Measurements from ENCODE around the gene CKMT1A. TPM values are rescaled to one million over a fixed set of nuclear protein-coding genes. Genes with fewer than 3 reads are reported as not detected.
"Not testable (repeated sequence)": the region's sequence is repeated elsewhere in the genome, so short reads cannot be mapped to it uniquely, and the experiment has no call there.

Gene CKMT1A
- total RNA-seq (ENCODE audit: low replicate concordance), result 37.3 and 79.5 TPM in 2 replicates
- long read RNA-seq, transcript CKMT1A-202 (9 exons, 1,911 nt), result minor isoform, 46 of 339 reads
- long read RNA-seq, transcript CKMT1A-204 (10 exons, 1,779 nt), result major isoform, 231 of 339 reads
- long read RNA-seq, partial matches to known transcripts, result 9 of 339 reads
- long read RNA-seq, other reads (novel, unspliced or antisense), result 53 of 339 reads

DNA sequence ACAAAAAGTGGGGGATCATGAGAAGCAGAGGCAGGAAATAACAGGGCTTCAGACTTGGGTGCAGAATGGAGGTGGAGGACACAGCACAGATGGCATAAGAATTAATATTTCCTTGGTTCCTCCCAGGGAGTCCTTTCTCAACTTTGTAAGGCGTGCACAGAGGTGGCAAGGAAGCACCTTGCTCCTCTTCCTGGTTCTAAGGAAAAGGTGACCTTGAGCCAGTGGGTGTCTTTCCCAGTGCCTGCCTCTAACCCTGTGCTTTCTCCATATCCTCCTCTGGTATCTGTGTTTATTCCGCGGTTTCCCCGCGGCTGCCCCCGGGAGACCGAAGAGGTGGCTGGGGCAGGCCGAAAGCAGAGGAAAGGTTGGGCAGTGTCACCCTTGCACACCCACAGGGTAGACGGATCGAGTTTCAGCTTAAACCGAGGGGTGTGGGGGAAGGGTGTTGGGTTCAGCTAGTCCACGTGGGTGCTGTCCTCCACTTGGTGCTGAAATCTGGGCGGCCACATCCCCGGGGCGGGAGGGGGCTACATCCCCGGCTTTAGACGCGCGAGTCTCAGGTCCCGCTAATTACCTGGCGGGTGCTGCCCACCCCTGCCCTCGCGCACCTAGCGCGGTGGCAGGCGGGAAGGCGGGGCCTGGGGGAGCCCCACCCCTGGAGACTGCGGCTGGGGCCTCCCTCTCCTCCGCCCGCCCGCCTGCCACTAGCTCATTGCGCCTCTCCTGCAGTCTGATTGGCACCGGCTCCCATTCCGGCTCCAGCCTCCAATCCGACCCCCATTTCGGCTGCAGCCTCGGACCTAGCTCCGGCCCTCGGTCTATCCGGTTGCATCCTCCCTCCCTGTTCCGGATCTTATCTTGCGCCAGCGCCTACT is at the start of gene CKMT1A:
Gene CKMT1A (plus strand): TSS at position 712 of the 875 bp plus-strand sequence. CDS start 192 bp downstream, outside the sequence.
- not testable (repeated sequence) for H3K4me1 Mint-ChIP-seq (ENCODE audit: unreplicated experiment); H3K4me3 Mint-ChIP-seq; H3K27ac Mint-ChIP-seq; H3K27me3 Mint-ChIP-seq; H3K9me3 Mint-ChIP-seq; H3K36me3 Mint-ChIP-seq; DNase-seq (ENCODE audit: extremely low spot score, unreplicated experiment)

DNA sequence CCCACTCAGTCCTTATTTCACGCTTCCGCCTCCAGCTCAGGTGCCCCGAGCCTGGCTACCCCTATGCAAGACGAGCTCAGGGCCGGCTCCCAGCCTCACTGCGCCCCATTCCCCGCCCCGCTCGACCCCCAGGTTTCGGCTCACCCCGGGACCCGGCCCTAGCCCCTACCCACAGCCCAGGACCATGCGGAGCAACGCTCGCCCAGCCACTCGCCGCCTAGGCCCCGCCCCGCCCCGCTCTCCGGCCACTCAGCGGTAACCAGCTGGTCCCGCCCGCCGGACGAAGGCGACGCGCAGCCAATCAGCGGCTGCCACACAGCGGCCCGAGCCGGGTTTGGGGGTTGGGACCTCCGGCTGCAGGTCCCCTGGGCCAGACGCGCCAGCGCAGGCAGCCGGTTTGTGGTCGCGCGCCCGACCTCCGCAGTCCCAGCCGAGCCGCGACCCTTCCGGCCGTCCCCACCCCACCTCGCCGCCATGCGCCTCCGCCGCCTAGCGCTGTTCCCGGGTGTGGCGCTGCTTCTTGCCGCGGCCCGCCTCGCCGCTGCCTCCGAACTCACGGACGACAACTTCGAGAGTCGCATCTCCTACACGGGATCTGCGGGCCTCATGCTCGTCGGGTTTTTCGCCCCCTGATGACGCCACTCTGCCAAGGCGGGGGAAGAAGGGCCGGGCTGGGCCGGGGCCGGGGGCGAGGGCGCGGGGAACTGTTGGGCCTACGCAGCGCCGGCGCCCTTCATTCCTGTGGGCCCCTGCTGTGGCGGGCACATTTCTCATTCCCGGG is 44.8 kb upstream of the CKMT1A start, which contains the start of gene CATSPER2:
Gene CATSPER2 (minus strand): TSS at position 196 of the 781 bp plus-strand sequence. CDS start 783 bp downstream, outside the sequence.
- TF ChIP-seq, protein P1, sequence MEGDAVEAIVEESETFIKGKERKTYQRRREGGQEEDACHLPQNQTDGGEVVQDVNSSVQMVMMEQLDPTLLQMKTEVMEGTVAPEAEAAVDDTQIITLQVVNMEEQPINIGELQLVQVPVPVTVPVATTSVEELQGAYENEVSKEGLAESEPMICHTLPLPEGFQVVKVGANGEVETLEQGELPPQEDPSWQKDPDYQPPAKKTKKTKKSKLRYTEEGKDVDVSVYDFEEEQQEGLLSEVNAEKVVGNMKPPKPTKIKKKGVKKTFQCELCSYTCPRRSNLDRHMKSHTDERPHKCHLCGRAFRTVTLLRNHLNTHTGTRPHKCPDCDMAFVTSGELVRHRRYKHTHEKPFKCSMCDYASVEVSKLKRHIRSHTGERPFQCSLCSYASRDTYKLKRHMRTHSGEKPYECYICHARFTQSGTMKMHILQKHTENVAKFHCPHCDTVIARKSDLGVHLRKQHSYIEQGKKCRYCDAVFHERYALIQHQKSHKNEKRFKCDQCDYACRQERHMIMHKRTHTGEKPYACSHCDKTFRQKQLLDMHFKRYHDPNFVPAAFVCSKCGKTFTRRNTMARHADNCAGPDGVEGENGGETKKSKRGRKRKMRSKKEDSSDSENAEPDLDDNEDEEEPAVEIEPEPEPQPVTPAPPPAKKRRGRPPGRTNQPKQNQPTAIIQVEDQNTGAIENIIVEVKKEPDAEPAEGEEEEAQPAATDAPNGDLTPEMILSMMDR (conservative IDR thresholded peaks at IDR 0.05), result no peak
- DNase-seq (ENCODE audit: extremely low spot score, unreplicated experiment), result no peak

DNA sequence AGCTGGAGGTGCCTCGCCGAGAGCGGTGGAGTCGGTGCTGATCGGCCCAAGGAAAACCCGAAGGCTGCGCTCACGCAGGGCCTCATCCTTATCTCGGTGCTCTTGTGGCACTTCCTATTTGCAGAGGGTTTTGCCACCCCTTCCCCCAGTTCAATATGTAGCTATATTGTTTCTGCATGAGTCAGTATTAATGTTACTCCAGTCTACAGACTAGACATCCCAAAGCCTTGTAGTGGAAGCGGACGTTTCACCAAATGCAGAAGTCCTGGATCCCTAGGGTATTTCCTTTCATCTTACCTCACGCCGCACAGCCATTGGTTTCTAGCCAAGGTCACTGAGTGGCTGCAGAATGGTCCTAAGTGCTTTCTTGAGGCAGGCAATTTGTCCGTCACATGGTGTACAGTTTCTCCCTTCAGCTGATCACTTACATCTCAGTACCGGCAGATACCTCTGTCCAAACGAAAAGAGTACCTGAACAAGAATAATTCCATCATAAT is 44.2 kb upstream of the CKMT1A start:
- not testable (repeated sequence) for H3K27ac Mint-ChIP-seq; H3K4me1 Mint-ChIP-seq (ENCODE audit: unreplicated experiment); H3K9me3 Mint-ChIP-seq; H3K27me3 Mint-ChIP-seq; H3K4me3 Mint-ChIP-seq; DNase-seq (ENCODE audit: extremely low spot score, unreplicated experiment)
- H3K36me3 Mint-ChIP-seq, result peaks cover 19% of the 10 kb centered on the region

More for the DNA sequence above, 44.8 kb upstream of the CKMT1A start, which contains the start of gene CATSPER2:
- H3K9me3 Mint-ChIP-seq, result no peaks in the 10 kb centered on the region
- peaks cover 19% of the 10 kb centered on the region for H3K36me3 Mint-ChIP-seq
- H3K27ac Mint-ChIP-seq, result no peak within 1 kb of the TSS
- H3K4me1 Mint-ChIP-seq (ENCODE audit: unreplicated experiment), result no peaks in the 10 kb centered on the region
- H3K4me3 Mint-ChIP-seq, result no peak within 1 kb of the TSS
- H3K27me3 Mint-ChIP-seq, result no peaks in the 10 kb centered on the region

DNA sequence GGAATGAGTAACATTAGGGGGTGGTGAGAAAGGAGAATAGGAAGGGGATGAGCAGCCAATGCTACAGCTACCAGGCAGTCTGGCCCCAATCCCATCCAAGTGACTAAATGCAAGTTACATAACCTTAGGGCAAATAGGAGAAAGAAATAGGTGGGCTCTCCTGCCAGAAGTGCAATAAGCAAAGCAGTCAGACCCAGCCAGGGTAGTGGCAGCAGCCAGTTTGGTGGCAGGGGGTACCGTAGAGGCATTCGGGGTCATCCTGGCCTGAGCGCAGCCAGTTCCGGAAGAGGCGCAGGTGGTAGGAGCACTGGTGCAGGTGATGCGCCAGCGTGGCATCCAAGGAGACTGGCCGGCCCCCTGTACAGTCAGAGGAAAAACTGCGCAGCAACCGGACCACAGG is 33.9 kb upstream of the CKMT1A start:
- H3K4me3 Mint-ChIP-seq; H3K27me3 Mint-ChIP-seq; DNase-seq (ENCODE audit: extremely low spot score, unreplicated experiment): not testable (repeated sequence)

DNA sequence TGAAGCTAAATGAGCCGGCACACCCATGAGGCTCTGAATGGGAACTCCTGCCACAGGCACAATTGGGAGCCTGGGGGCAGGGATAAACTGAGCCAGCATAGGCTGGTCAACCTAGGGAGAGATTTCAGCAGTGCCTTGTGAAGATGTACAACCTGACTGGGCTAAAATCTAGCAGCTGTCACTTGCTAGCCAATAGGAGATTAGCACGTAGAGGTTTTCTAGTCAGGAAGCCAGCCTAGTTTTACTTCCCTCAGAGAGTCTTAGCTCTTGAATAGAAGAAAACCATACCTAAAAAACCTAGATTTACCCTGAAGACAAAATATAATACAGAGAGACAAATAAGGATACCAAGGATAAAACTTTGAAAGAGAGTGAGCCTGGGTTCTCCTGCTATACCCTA is 31.4 kb upstream of the CKMT1A start:
- not testable (repeated sequence) for H3K27me3 Mint-ChIP-seq; H3K4me3 Mint-ChIP-seq; H3K9me3 Mint-ChIP-seq; H3K27ac Mint-ChIP-seq; H3K36me3 Mint-ChIP-seq; DNase-seq (ENCODE audit: extremely low spot score, unreplicated experiment); H3K4me1 Mint-ChIP-seq (ENCODE audit: unreplicated experiment)

More for the DNA sequence above, 33.9 kb upstream of the CKMT1A start:
- H3K9me3 Mint-ChIP-seq; H3K36me3 Mint-ChIP-seq; H3K27ac Mint-ChIP-seq; H3K4me1 Mint-ChIP-seq (ENCODE audit: unreplicated experiment): not testable (repeated sequence)

DNA sequence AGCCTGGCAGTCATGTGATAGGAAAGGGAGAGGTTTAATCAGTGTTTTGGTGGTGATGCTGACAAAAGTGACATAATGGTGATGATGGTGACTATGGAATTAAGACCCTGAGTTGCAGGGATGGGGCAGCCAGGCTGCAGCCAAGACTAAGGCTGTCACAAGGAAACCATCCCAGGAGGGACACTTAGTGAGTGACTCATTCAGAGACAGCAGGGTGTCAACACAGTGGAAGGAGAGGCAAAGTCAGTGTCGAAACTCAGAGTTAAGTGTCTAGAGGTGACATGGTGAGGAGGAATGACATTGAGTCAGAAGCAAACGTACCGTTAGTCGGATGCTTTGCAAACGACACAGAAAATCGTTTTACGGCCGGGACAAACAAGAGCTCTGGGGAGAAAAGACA is 30.3 kb upstream of the CKMT1A start:
- not testable (repeated sequence) for H3K27ac Mint-ChIP-seq; H3K4me3 Mint-ChIP-seq; H3K36me3 Mint-ChIP-seq; DNase-seq (ENCODE audit: extremely low spot score, unreplicated experiment); H3K9me3 Mint-ChIP-seq; H3K4me1 Mint-ChIP-seq (ENCODE audit: unreplicated experiment); H3K27me3 Mint-ChIP-seq

DNA sequence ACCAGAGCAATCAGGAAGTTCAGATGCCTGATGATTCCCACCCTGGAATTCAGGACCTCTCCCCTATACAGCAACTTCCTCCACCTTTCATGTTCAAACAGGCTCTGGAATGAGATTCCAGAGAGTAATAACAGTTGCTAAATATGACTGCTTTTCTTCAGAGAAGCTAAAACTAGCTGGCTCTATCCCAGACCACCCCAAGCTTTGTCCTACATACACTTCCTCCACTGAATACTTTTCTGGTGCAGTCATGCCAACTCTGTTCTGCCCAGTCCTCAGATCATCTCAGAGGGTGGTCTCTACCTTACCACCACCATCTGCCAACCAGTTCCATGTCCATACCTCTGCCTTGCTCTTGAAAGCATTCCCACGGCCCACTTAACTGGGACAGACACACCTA is 27.5 kb upstream of the CKMT1A start:
- not testable (repeated sequence) for H3K27me3 Mint-ChIP-seq; DNase-seq (ENCODE audit: extremely low spot score, unreplicated experiment); H3K27ac Mint-ChIP-seq; H3K4me1 Mint-ChIP-seq (ENCODE audit: unreplicated experiment); H3K36me3 Mint-ChIP-seq; H3K4me3 Mint-ChIP-seq; H3K9me3 Mint-ChIP-seq

DNA sequence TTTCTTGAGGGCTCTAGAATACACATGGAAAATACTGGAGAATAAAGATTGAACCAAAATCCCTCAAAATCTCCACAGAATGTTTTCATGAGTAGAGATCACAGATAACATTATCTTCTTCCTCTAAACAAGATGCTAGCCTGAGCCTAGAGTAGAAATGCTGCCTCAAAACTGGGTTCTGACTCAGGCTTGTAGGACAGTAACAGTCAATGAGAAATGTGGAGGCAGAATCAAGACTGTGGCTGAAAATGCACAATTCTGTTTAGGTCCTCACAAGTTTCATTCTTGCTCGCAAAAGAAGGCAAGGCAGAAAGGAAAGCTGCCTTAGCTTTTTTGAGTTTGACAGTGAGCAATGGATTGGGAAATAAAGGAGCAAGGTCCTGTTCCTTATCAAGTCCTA is 19.5 kb upstream of the CKMT1A start:
- not testable (repeated sequence) for H3K36me3 Mint-ChIP-seq, H3K9me3 Mint-ChIP-seq, H3K27ac Mint-ChIP-seq

DNA sequence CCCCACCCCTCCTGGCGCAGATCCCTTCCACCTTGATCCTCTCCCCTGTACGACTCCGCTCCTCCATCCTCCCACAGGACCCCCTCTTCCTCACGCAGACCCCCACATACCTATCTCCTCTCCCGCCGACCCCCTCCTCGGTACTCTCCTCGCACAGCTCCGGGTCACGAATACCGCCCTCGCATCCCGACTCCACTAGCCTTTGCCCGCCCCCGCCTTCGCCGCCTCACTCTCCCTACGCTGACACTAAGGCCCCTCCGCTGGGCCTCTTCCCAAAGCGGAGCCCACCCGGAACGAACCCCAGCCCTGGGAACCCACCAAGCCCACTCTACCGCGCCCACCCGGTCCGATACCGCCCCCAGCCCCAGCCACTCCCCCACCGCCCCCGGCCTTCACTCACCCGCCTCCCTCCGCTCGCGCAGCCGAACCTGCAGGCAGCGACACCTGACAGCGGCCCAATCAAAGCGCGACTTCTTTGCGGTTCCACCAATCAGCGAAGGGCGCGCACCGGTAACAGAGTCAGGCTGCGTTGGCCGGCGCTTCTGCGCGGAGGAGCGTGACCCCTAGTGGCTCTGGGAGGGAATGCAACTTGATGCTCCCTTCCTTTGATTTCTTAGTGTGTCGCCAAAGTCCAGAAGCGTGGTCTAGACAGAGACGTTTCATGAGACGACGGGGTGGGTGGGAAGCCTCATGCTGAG is 3.9 kb upstream of the CKMT1A start:
- not testable (repeated sequence) for H3K36me3 Mint-ChIP-seq; H3K9me3 Mint-ChIP-seq; H3K27me3 Mint-ChIP-seq; H3K4me3 Mint-ChIP-seq; H3K4me1 Mint-ChIP-seq (ENCODE audit: unreplicated experiment); DNase-seq (ENCODE audit: extremely low spot score, unreplicated experiment); H3K27ac Mint-ChIP-seq

More for the DNA sequence above, 19.5 kb upstream of the CKMT1A start:
- not testable (repeated sequence) for H3K27me3 Mint-ChIP-seq; H3K4me1 Mint-ChIP-seq (ENCODE audit: unreplicated experiment); H3K4me3 Mint-ChIP-seq; DNase-seq (ENCODE audit: extremely low spot score, unreplicated experiment)

DNA sequence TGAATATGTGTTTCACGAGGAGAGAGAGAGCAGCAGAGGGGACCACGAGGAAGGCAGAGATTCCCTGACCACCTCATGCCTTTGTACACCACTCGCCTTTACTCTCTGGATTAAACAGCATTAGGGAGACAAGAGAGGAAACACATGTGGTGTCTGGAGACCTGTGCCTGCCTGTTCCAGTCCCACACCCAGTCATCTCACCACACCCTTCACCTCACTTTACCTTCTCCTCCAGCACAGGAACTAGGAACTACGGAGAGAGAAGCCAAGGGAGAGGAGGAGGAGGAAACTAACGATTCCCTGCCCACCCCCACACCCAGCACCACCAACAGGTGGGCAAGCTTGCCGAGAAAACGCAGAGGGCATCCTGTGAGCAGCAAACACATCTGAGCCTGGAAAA is 980 bp upstream of the CKMT1A start:
- not testable (repeated sequence) for H3K27me3 Mint-ChIP-seq; H3K9me3 Mint-ChIP-seq; H3K4me3 Mint-ChIP-seq; H3K36me3 Mint-ChIP-seq; H3K27ac Mint-ChIP-seq; DNase-seq (ENCODE audit: extremely low spot score, unreplicated experiment); H3K4me1 Mint-ChIP-seq (ENCODE audit: unreplicated experiment)

Measured in type B pancreatic cell (in vitro differentiated cells).